DMS79 (cell line): ENCODE data around the gene CA12.

Experiments
- DNase-seq: peaks from one replicate; lab custom pipeline; 2025; lab: John Stamatoyannopoulos, UW

The CA12 gene

DNA sequence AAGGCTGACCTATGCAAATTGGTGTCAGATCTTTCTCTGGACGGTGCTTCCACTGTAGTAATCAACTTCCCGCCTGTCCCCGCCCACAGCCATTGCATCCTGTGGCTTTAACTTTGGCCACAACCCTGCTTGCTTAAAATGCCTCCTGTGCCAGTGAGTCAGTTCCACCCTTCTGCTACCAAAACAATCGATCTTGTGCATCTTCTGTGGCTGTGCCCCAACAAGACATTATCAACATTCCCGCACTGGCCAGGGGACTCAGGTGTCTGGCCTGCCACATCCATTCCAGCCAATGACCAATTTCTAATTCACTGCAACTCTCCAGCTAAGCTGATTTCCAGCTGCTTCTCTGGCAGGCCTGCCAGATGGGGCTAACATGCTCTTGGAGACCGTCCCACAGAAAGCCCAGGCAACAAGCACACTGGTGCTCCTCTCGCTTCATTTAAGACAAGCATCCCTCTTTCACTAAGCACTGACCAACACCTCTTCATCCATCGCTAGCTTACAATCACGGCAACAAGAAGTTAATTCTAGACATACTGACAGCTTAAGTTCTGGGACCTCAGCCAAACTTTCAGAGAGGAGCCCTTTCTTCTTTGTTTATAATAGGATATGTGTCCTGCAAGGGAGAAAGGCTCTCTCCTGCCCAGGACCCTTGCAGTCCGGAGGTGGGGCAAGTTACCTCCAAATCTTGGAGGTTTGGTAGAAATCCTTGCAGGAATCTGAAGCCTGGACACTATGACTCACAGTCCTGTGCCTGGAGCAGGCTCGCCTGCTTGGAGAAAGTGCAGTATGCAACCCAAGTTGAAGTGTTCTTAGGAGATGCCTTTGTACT, 6.7 kb downstream of the CA12 start:
- DNase-seq = peak; percentile 29

- DNase-seq = no peak
Observed at GRCh38 chr15:63373866-63374548, 7.6 kb downstream of the CA12 start.

GRCh38 chr15:63373330-63373729, 8.3 kb downstream of the CA12 start:
- no peak for DNase-seq

GRCh38 chr15:63372753-63373152, 8.9 kb downstream of the CA12 start:
- no peak for DNase-seq

GRCh38 chr15:63372018-63372705, 9.5 kb downstream of the CA12 start:
- DNase-seq = no peak

DNA sequence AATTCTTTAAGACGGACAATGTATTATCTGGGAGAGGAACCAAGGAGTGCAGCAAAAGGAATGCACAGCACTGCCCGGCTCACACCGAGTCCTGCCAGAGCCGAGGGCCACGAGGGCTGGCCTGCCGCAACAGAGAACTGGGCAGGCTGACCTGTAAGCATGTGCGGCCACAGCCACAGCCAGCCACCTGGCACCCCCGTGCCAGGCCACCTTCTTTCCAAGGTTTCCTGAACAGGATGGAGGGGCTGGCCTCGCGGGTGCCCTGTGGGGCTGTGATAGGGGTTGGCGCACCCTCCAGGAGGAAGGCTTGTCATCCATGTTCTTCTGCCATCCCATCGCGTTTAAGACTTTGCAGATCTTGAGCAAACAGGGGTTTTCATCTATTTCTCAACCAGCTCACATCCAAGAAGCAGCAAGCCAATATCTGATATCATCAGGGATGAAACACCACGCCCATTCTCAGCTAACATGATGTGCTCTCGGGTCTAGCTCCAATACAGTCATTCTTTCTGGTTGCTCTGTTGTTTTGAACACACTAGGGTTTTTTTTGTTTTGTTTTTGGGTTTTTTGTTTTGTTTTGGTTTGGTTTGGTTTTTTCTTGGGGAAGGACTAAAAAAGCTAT, 10.2 kb downstream of the CA12 start:
- no peak for DNase-seq

- DNase-seq = peak; percentile 74
Observed at GRCh38 chr15:63370764-63371163, 10.9 kb downstream of the CA12 start.

DNA sequence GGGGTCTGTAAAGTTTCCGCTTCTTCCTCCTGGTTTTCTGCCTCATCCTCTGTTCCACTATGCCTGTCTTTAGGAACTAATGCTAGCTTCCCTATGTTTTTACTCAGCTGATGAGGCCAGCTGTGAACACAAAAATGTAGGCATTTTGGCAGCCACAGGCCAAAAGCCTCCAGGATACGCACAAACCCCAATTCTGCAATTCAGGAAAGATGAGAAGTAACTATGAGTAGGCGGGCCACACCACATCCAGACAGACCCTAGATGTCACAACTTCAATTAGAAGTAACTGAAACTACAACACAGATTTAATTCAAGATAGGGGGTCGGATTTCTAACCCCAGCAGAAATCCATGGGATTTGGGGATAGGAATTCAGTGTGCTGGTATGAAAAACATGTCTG, 11.9 kb downstream of the CA12 start:
- no peak for DNase-seq

- DNase-seq = no peak
Observed at GRCh38 chr15:63369296-63369695, 12.3 kb downstream of the CA12 start.

DNA sequence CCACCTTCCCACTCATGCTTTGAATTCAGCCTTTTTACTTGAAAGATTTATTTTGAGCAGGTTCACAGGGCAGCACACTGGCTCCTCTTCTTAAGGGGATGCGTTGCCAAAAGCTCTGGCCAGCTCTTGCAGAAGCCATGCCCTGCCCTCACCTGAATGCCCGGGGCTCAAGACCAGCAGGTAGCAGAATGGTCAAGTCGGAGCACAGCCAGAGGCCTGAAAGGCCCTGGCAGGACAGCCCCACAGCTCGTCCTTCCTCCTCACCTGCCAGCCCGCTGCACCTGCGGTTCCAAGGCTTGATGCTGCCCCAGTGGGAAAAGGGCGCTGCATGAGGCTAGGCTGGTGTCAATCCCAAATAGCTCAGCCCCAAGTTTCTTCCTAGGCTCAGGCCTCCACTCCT, 13.1 kb downstream of the CA12 start:
- DNase-seq = no peak

DNA sequence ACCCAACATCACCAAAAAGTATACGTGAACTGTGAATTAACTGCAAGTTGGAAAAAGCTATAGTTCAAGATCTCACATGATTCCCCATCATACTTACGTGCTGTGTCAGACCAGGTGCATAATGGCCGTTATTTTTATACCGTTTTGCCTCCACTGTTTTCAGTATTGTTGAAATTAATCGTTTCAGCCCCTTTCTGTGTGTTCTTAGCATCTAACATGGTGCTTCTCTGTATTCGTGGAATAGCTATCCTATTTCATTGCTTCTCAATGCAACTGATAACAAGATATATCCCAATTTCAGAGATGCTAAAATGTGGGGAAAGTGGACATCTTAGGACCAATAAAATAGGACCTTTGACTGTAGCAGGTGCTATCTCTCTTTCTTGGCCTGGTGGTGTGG, 13.7 kb downstream of the CA12 start:
- no peak for DNase-seq

GRCh38 chr15:63367390-63367789, 14.3 kb downstream of the CA12 start:
- DNase-seq = no peak

DNA sequence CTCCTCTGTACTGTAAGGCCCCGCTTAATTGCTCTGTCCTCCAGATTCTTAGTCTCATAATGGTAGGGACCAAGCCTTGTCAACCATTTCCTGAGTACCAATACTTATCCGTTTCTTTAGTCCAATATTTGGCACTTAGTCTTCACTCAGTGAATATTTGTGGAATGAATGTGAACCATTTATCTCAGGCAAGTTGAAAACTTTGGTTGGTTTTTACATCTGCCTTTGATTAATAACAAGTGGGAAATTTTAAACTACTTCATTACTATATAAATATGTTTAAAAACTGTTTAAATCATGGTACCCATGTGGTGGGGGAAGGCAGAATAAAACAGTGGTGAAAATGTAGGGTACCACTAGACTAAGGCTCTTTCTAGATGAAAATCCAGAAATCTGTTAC, 15.2 kb downstream of the CA12 start:
- no peak for DNase-seq

- no peak for DNase-seq
Observed at GRCh38 chr15:63365273-63365680, 16.4 kb downstream of the CA12 start.

DNA sequence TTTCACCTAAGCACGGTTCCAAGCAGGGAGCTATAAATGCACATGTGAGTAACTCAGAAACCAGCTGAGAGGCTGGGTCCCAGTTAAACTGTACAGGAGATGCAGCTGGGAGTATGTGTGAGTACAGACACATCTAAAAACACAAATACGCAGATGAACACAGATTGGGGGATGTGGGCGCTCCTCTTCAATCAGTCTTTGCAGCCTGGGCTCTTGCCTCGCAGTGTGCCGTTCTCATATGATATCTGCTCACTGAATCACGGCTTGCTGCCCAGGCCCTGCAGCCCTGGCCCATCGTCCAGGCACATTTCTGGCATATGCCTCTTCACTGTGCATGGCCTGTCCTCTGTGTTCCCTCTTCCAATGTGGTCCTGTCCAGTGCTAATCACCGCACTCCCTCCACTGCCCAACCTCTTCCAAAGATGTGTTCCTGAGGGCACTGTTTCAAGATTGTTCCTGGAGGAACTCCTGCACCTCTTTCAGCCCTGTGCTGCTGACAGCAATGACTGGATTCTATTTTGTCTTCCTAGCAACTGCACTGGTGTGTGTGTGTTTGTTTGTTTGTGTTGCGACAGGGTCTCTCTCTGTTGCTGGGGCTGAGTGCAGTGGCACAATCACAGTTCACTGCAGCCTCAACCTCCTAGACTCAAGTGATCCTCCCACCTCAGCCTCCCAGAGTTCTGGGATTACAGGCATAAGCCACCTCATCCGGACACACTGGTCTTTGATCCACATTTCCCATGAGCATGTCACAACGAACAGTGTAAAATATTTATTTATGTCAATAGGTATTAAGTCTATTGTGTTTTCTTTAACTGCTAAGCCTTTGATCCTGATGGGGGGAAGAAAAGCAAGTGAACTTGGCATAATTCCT, 17.0 kb downstream of the CA12 start:
- DNase-seq = no peak

- DNase-seq = no peak
Observed at GRCh38 chr15:63363292-63363691, 18.4 kb downstream of the CA12 start.

GRCh38 chr15:63362885-63363284, 18.8 kb downstream of the CA12 start:
- DNase-seq = no peak

DNA sequence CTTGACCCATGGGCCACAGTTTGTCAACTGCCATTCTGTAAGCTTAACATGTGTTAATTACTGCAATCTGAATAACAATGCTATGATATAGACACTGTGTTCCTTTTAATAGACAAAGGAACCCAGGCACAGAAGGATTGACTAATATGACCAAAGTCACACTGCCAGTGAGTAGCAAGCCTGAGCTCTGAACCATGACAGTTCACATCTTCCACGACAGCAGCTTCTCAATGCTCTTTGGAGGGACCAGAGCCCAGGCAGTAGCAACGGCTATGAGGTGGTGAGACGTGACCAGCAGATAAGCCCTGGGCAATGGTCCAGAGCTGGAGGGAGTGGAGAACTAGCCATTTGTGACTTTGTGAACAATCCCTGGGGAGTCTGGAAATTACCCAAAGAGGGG, 19.4 kb downstream of the CA12 start:
- no peak for DNase-seq

- DNase-seq = no peak
Observed at GRCh38 chr15:63360170-63360569, 21.5 kb downstream of the CA12 start.

- no peak for DNase-seq
Observed at GRCh38 chr15:63358241-63359029, 23.2 kb downstream of the CA12 start.

GRCh38 chr15:63357731-63358130, 23.9 kb downstream of the CA12 start:
- DNase-seq = no peak
